Fibroblast of lung (primary cell): ENCODE results near the gene MAP3K3. TPM values are rescaled to one million over a fixed set of nuclear protein-coding genes. Genes with fewer than 3 reads are reported as not detected.

ENCODE experiments used
- DNase-seq, 2 donors: peaks; one replicate each; pipeline versions ENCODE4 v3.0.0 to v3.0.0-alpha.2; 2010; ENCODE audit warnings: low read depth in 2 of 2
- H2AFZ ChIP-seq: 2 replicates; pipeline ENCODE4 v1.5.1; 2012; ENCODE audit warnings: low read length, control low read depth, inconsistent platforms
- H3K27ac ChIP-seq: 2 replicates; pipeline ENCODE4 v1.5.1; 2011; ENCODE audit warnings: low read length, control low read depth; ENCODE audit not compliant: insufficient read depth
- H3K27me3 ChIP-seq: 2 replicates; pipeline ENCODE4 v1.5.1; 2011; ENCODE audit warnings: mild to moderate bottlenecking, low read length; ENCODE audit not compliant: control insufficient read depth, insufficient read depth
- H3K36me3 ChIP-seq: 2 replicates; pipeline ENCODE4 v1.5.1; 2011; ENCODE audit warnings: low read length; ENCODE audit not compliant: control insufficient read depth, insufficient read depth
- H3K4me1 ChIP-seq: 2 replicates; pipeline ENCODE4 v1.5.1; 2011; ENCODE audit warnings: low read length; ENCODE audit not compliant: control insufficient read depth, insufficient read depth; ENCODE audit errors: extremely low read depth
- H3K4me2 ChIP-seq: 2 replicates; pipeline ENCODE4 v1.5.1; 2011; ENCODE audit warnings: low read length, control low read depth; ENCODE audit not compliant: insufficient read depth; ENCODE audit errors: extremely low read depth
- H3K4me3 ChIP-seq, 4 experiments: fragments of 200-600 bp in 1 of 4; sonication (generic) in 1 of 4; replicated peaks in 1 of 4; 2 replicates each; pipeline ENCODE4 v1.5.1; 2011 to 2016; ENCODE audit warnings: low read length in 4 of 4, low read depth in 3 of 4, mild to moderate bottlenecking in 3 of 4, control low read depth in 2 of 4, inconsistent platforms in 1 of 4, mixed read lengths in 1 of 4; ENCODE audit not compliant: insufficient read depth in 1 of 4; ENCODE audit errors: control extremely low read depth in 1 of 4
- H3K79me2 ChIP-seq: 2 replicates; pipeline ENCODE4 v1.5.1; 2012; ENCODE audit warnings: mild to moderate bottlenecking, low read length, inconsistent platforms; ENCODE audit not compliant: control insufficient read depth, insufficient read depth
- H3K9ac ChIP-seq: 2 replicates; pipeline ENCODE4 v1.5.1; 2011; ENCODE audit warnings: mild to moderate bottlenecking, low read length, control low read depth; ENCODE audit not compliant: insufficient read depth
- H3K9me3 ChIP-seq: 2 replicates; pipeline ENCODE4 v1.5.1; 2012; ENCODE audit warnings: low read depth, low read length; ENCODE audit not compliant: control insufficient read depth, insufficient read depth
- H4K20me1 ChIP-seq: 2 replicates; pipeline ENCODE4 v1.5.1; 2011; ENCODE audit warnings: low read length; ENCODE audit not compliant: control insufficient read depth, insufficient read depth; ENCODE audit errors: extremely low read depth
- CTCF ChIP-seq, 2 donors: IDR thresholded peaks in 1 of 2; conservative IDR thresholded peaks in 1 of 2; 1 replicate in 1 of 2; 2 replicates in 1 of 2; pipeline ENCODE4 v1.5.1; 2011 to 2012; ENCODE audit warnings: low read length in 2 of 2, control low read depth in 1 of 2, inconsistent platforms in 1 of 2, low read depth in 1 of 2, mild to moderate bottlenecking in 1 of 2
- EZH2 ChIP-seq: IDR thresholded peaks from 2 replicates; pipeline ENCODE4 v1.5.1; 2012; ENCODE audit warnings: low read length, control low read depth, mild to moderate bottlenecking; ENCODE audit errors: missing control alignments
- polyA plus RNA-seq, 2 donors: library from polyadenylated mRNA; depleted of rRNA in 1 of 2; stranded (reverse) in 1 of 2; unstranded in 1 of 2; fragments of >200 nt; gene quantifications; 2 replicates each; pipeline ENCODE4 v1.2.1, GENCODE V29; 2011 to 2012; ENCODE audit warnings: missing spikeins in 1 of 2
- total RNA-seq: library from RNA; depleted of rRNA; stranded (reverse); fragments of >200 nt; gene quantifications from 2 replicates; pipeline ENCODE4 v1.2.1, GENCODE V29; 2014

Gene MAP3K3
- total and polyA plus RNA-seq, 2 donors (not counting 1 experiment from before 2014, with no cell fraction given), result 13.8 to 32.0 TPM

GRCh38 chr17:63635290-63635689 lies 13.1 kb downstream of the MAP3K3 start:
- Histone ChIP-seq H2AFZ (no peak overlapping the region), H3K4me1 (no peaks in the 10 kb centered on the region), H3K4me3 (no peak overlapping the region), H3K27me3 (no peaks in the 10 kb centered on the region), H3K4me2 (no peak overlapping the region), H4K20me1 (no peaks in the 10 kb centered on the region), H3K79me2 (no peaks in the 10 kb centered on the region), H3K36me3 (peaks cover 4% of the 10 kb centered on the region), H3K27ac (no peak overlapping the region), H3K9ac (no peak overlapping the region), H3K9me3 (no peaks in the 10 kb centered on the region)
- no peak for DNase-seq
- TF ChIP-seq CTCF (conservative IDR thresholded peaks at IDR 0.05 in 1 of 2, IDR thresholded peaks at IDR 0.05 in 1 of 2; ENCODE audit: low read depth in 1 of 2, low read length in 2 of 2) (no peak), EZH2 (no peak)

- Histone ChIP-seq H3K4me1 (no peaks in the 10 kb centered on the region), H3K36me3 (peaks cover 4% of the 10 kb centered on the region), H4K20me1 (no peaks in the 10 kb centered on the region), H3K27me3 (no peaks in the 10 kb centered on the region), H3K4me3 (no peak overlapping the region), H3K9me3 (no peaks in the 10 kb centered on the region), H2AFZ (no peak overlapping the region), H3K79me2 (no peaks in the 10 kb centered on the region), H3K9ac (no peak overlapping the region), H3K27ac (no peak overlapping the region), H3K4me2 (no peak overlapping the region)
- TF ChIP-seq EZH2 (no peak), CTCF (conservative IDR thresholded peaks at IDR 0.05 in 1 of 2, IDR thresholded peaks at IDR 0.05 in 1 of 2; ENCODE audit: low read depth in 1 of 2, low read length in 2 of 2) (no peak)
- no peak for DNase-seq
Observed at GRCh38 chr17:63635787-63636186, 13.6 kb downstream of the MAP3K3 start.

GRCh38 chr17:63639125-63639524 lies 16.9 kb downstream of the MAP3K3 start:
- Histone ChIP-seq H3K36me3 (peaks cover 4% of the 10 kb centered on the region), H3K27me3 (no peaks in the 10 kb centered on the region), H2AFZ (no peak overlapping the region), H3K4me3 (no peak overlapping the region), H3K9ac (no peak overlapping the region), H4K20me1 (no peaks in the 10 kb centered on the region), H3K27ac (no peak overlapping the region), H3K79me2 (no peaks in the 10 kb centered on the region), H3K9me3 (no peaks in the 10 kb centered on the region), H3K4me2 (no peak overlapping the region), H3K4me1 (no peaks in the 10 kb centered on the region)
- TF ChIP-seq EZH2, result no peak
- no peak for TF ChIP-seq CTCF (conservative IDR thresholded peaks at IDR 0.05 in 1 of 2, IDR thresholded peaks at IDR 0.05 in 1 of 2; ENCODE audit: low read depth in 1 of 2, low read length in 2 of 2)
- no peak for DNase-seq
